K562 (cell line): ENCODE measurements around the gene UBR3. TPM values are rescaled to one million over a fixed set of nuclear protein-coding genes. Genes with fewer than 3 reads are reported as not detected.
A peak's percentile ranks its signal among the peaks of the same experiment; 100 is the strongest.

Source experiments
- CBFA2T3 ChIP-seq: fragments of 450-650 bp; IDR thresholded peaks from 2 replicates; pipeline ENCODE4 v1.6.1; 2017
- DACH1 ChIP-seq: fragments of 450-650 bp; IDR thresholded peaks from 2 replicates; pipeline ENCODE4 v1.6.1; 2018; ENCODE audit not compliant: partially characterized antibody
- E2F3 ChIP-seq: fragments of 250-450 bp; sonication (Bioruptor Pico); IDR thresholded peaks from 2 replicates; pipeline ENCODE4 v1.4.0; 2020; ENCODE audit warnings: mild to moderate bottlenecking
- EHMT2 ChIP-seq: fragments of 450-650 bp; IDR thresholded peaks from 2 replicates; pipeline ENCODE4 v1.6.1; 2018; ENCODE audit warnings: antibody characterized with exemption
- ETV5 ChIP-seq: sonication (generic); formaldehyde crosslinking; IDR thresholded peaks from 2 replicates; pipeline ENCODE4 v1.4.0; 2020; ENCODE audit warnings: low read depth, mild to moderate bottlenecking, missing genetic modification reagents
- FOXK2 ChIP-seq, 2 experiments: fragments of 450-650 bp; IDR thresholded peaks in 1 of 2; conservative IDR thresholded peaks in 1 of 2; 2 replicates each; pipeline ENCODE4 v1.6.1; 2016; ENCODE audit warnings: low read depth in 2 of 2, mild to moderate bottlenecking in 1 of 2
- GATAD2B ChIP-seq: fragments of 450-650 bp; IDR thresholded peaks from 2 replicates; pipeline ENCODE4 v1.6.1; 2017; ENCODE audit warnings: mild to moderate bottlenecking, borderline replicate concordance
- MIER1 ChIP-seq: fragments of 450-650 bp; IDR thresholded peaks from 2 replicates; pipeline ENCODE4 v1.6.1; 2016; ENCODE audit warnings: antibody characterized with exemption, mild to moderate bottlenecking, low read depth
- NCOA1 ChIP-seq: fragments of 450-650 bp; IDR thresholded peaks from 2 replicates; pipeline ENCODE4 v1.6.1; 2016; ENCODE audit warnings: low read depth
- NFE2 ChIP-seq: IDR thresholded peaks from 2 replicates; pipeline ENCODE4 v1.6.1; 2014; ENCODE audit warnings: antibody characterized with exemption, low read depth
- POU5F1 ChIP-seq: fragments of 150-350 bp; IDR thresholded peaks from 2 replicates; pipeline ENCODE4 v1.6.1; 2014; ENCODE audit warnings: borderline replicate concordance, low read length, low read depth, mild to moderate bottlenecking; ENCODE audit not compliant: partially characterized antibody
- RBM34 ChIP-seq: fragments of 200-400 bp; formaldehyde crosslinking; IDR thresholded peaks from 2 replicates; pipeline ENCODE4 v1.6.1; 2018; ENCODE audit warnings: low read length, borderline replicate concordance; ENCODE audit not compliant: insufficient read depth
- SLC30A9 ChIP-seq: fragments of 250-450 bp; sonication (Bioruptor Pico); IDR thresholded peaks from 2 replicates; pipeline ENCODE4 v1.8.0; 2022; ENCODE audit warnings: mild to moderate bottlenecking, moderate library complexity
- SRF ChIP-seq, 2 experiments: fragments of 250-450, 450-650 bp in 1 of 2; sonication (Bioruptor Pico) in 1 of 2; sonication (generic) in 1 of 2; formaldehyde crosslinking; IDR thresholded peaks; 2 replicates each; pipeline versions ENCODE4 v1.5.0 to v1.5.1; 2020 to 2022; ENCODE audit warnings: mild to moderate bottlenecking in 1 of 2, missing genetic modification reagents in 1 of 2
- TARDBP ChIP-seq: fragments of 450-650 bp; IDR thresholded peaks from 2 replicates; pipeline ENCODE4 v1.6.1; 2016
- ZFX ChIP-seq: sonication (generic); formaldehyde crosslinking; IDR thresholded peaks from 2 replicates; pipeline ENCODE4 v1.8.0; 2022; ENCODE audit warnings: mild to moderate bottlenecking, missing genetic modification reagents, moderate library complexity
- ZNF23 ChIP-seq: fragments of 250-450 bp; sonication (Bioruptor Pico); IDR thresholded peaks from 2 replicates; pipeline ENCODE4 v1.4.0; 2020; ENCODE audit warnings: mild to moderate bottlenecking
- ZNF717 ChIP-seq: fragments of 250-450 bp; sonication (Bioruptor Pico); IDR thresholded peaks from 2 replicates; pipeline ENCODE4 v1.5.0; 2021
- polyA plus RNA-seq, 8 experiments: library from polyadenylated mRNA; depleted of rRNA in 4 of 8; stranded (reverse) in 5 of 8; unstranded in 3 of 8; fragments of >200 nt; fragmentation: Nextera tagmentation in 2 of 8; fragmentation: Illumina TruSeq in 1 of 8; extraction: Ambion mirVana in 2 of 8; extraction: Trizol in 1 of 8; gene quantifications; 2 replicates each; pipeline versions ENCODE4 v1.2.1 to v1.2.3, GENCODE V29; 2011 to 2014; ENCODE audit warnings: inconsistent platforms in 1 of 8, missing spikeins in 1 of 8
- total RNA-seq, 7 experiments: library from RNA; depleted of rRNA in 6 of 7; stranded (reverse); fragments of >200 nt in 6 of 7; fragmentation: Illumina TruSeq in 2 of 7; extraction: Trizol in 2 of 7; gene quantifications; 2 replicates each; pipeline versions ENCODE4 v1.2.1 to v1.2.3, GENCODE V29; 2011 to 2021; ENCODE audit warnings: low replicate concordance in 1 of 7
- TF ChIP-seq, protein P1 (sequence below): fragments of 450-650 bp; IDR thresholded peaks from 2 replicates; pipeline ENCODE4 v1.7.1; 2018; ENCODE audit warnings: mild to moderate bottlenecking, low read depth; ENCODE audit not compliant: partially characterized antibody
- TF ChIP-seq, protein P2 (sequence below): IDR thresholded peaks from 3 replicates; pipeline ENCODE4 v1.6.1; 2011; ENCODE audit warnings: borderline replicate concordance, mild to moderate bottlenecking, moderate library complexity; ENCODE audit not compliant: insufficient read length; ENCODE audit errors: extremely low read depth

UBR3 gene
- total and polyA plus RNA-seq, 9 of the 15 experiments (the other 6 are each of a cell fraction or from before 2014, with no cell fraction given) = 14.4 to 63.5 (median 40.4) TPM

DNA sequence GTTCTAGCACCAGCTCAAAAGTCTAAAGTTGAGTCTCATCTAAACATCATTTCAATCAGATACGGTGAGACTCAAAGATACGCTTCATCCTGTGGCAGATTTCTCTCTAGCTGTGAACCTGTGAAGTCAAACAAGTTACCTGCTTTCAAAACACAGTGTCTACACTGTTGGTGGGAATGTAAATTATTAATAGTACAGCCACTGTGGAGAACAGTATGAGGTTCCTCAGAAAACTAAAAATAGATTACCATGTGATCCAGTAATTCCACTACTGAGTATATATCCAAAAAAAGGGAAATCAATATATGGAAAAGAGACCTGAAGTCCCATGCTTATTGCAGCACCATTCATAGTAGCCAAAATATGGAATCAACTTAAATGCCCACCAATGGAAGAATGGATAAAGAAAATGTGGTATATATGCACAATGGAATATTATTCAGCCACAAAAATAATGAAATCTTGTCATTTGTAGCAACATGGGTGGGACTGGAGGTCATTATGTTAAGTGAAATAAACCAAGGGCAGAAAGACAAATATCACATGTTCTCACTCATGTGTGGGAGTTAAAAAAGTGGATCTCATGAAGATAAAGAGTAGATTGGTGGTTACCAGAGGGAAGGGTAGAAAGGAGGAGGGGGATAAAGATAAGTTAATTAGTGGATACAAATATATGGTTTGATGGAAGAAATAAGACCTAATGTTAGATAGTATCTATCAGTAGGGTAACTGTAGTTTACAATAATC lies 11.7 kb downstream of the UBR3 start (continued):
- TF ChIP-seq TARDBP (no peak), NCOA1 (no peak), E2F3 (CRISPR knock-in tag) (no peak), SRF (CRISPR knock-in tag; IDR thresholded peaks at IDR 0.05) (no peak), NFE2 (no peak), GATAD2B (no peak), ETV5 (no peak), EHMT2 (0 out of 2 replicates have a peak, but pooled peaks have one; percentile 12), ZFX (no peak), CBFA2T3 (peak; percentile 63), POU5F1 (no peak), ZNF23 (CRISPR knock-in tag) (no peak), FOXK2 (conservative IDR thresholded peaks at IDR 0.05 in 1 of 2, IDR thresholded peaks at IDR 0.05 in 1 of 2; ENCODE audit: low read depth in 2 of 2) (0 out of 4 replicates have a peak, but pooled peaks of 1 of the 2 experiments have one; percentile 12), SLC30A9 (CRISPR knock-in tag) (no peak), RBM34 (no peak), ZNF717 (CRISPR knock-in tag) (no peak), MIER1 (no peak), DACH1 (peak; percentile 53)
- TF ChIP-seq, protein P1, sequence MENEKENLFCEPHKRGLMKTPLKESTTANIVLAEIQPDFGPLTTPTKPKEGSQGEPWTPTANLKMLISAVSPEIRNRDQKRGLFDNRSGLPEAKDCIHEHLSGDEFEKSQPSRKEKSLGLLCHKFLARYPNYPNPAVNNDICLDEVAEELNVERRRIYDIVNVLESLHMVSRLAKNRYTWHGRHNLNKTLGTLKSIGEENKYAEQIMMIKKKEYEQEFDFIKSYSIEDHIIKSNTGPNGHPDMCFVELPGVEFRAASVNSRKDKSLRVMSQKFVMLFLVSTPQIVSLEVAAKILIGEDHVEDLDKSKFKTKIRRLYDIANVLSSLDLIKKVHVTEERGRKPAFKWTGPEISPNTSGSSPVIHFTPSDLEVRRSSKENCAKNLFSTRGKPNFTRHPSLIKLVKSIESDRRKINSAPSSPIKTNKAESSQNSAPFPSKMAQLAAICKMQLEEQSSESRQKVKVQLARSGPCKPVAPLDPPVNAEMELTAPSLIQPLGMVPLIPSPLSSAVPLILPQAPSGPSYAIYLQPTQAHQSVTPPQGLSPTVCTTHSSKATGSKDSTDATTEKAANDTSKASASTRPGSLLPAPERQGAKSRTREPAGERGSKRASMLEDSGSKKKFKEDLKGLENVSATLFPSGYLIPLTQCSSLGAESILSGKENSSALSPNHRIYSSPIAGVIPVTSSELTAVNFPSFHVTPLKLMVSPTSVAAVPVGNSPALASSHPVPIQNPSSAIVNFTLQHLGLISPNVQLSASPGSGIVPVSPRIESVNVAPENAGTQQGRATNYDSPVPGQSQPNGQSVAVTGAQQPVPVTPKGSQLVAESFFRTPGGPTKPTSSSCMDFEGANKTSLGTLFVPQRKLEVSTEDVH = peak; percentile 55
- TF ChIP-seq, protein P2, sequence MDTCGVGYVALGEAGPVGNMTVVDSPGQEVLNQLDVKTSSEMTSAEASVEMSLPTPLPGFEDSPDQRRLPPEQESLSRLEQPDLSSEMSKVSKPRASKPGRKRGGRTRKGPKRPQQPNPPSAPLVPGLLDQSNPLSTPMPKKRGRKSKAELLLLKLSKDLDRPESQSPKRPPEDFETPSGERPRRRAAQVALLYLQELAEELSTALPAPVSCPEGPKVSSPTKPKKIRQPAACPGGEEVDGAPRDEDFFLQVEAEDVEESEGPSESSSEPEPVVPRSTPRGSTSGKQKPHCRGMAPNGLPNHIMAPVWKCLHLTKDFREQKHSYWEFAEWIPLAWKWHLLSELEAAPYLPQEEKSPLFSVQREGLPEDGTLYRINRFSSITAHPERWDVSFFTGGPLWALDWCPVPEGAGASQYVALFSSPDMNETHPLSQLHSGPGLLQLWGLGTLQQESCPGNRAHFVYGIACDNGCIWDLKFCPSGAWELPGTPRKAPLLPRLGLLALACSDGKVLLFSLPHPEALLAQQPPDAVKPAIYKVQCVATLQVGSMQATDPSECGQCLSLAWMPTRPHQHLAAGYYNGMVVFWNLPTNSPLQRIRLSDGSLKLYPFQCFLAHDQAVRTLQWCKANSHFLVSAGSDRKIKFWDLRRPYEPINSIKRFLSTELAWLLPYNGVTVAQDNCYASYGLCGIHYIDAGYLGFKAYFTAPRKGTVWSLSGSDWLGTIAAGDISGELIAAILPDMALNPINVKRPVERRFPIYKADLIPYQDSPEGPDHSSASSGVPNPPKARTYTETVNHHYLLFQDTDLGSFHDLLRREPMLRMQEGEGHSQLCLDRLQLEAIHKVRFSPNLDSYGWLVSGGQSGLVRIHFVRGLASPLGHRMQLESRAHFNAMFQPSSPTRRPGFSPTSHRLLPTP = no peak
